GM12865 (cell line): ENCODE results near the gene SYCP2.

Experiments used
- DNase-seq: peaks from one replicate; pipeline ENCODE4 v3.0.0; 2010; ENCODE audit warnings: low read depth
- H3K4me3 ChIP-seq: 2 replicates; pipeline ENCODE4 v1.5.1; 2011; ENCODE audit warnings: mild to moderate bottlenecking, low read depth, low read length, control low read depth
- TF ChIP-seq, protein P1 (sequence below): IDR thresholded peaks from 2 replicates; pipeline ENCODE4 v1.5.1; 2011; ENCODE audit warnings: low read length, control low read depth, low read depth, inconsistent platforms; ENCODE audit not compliant: insufficient read depth; ENCODE audit errors: missing control alignments

SYCP2 gene

DNA sequence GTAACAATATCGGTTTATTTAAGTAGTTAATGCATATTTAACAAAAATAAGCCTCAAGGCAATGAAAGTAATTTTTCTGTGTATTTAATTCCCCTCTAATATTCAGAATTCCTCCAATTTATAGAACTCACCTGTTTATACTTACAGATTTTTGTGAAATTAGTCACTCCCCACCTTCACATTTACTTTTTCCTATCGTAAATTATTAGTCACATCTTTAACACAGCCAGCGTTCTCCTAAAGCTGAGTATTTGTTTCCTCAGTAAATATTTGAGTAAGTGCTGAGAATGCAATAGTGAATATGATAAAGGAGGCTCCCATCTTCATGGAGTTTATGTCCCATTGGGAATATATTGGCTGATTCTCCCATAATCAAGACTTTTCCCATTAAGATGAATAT lies 88.0 kb downstream of the SYCP2 start:
- no peak overlapping the region for H3K4me3 ChIP-seq
- no peak for DNase-seq
- TF ChIP-seq, protein P1, sequence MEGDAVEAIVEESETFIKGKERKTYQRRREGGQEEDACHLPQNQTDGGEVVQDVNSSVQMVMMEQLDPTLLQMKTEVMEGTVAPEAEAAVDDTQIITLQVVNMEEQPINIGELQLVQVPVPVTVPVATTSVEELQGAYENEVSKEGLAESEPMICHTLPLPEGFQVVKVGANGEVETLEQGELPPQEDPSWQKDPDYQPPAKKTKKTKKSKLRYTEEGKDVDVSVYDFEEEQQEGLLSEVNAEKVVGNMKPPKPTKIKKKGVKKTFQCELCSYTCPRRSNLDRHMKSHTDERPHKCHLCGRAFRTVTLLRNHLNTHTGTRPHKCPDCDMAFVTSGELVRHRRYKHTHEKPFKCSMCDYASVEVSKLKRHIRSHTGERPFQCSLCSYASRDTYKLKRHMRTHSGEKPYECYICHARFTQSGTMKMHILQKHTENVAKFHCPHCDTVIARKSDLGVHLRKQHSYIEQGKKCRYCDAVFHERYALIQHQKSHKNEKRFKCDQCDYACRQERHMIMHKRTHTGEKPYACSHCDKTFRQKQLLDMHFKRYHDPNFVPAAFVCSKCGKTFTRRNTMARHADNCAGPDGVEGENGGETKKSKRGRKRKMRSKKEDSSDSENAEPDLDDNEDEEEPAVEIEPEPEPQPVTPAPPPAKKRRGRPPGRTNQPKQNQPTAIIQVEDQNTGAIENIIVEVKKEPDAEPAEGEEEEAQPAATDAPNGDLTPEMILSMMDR, result no peak

DNA sequence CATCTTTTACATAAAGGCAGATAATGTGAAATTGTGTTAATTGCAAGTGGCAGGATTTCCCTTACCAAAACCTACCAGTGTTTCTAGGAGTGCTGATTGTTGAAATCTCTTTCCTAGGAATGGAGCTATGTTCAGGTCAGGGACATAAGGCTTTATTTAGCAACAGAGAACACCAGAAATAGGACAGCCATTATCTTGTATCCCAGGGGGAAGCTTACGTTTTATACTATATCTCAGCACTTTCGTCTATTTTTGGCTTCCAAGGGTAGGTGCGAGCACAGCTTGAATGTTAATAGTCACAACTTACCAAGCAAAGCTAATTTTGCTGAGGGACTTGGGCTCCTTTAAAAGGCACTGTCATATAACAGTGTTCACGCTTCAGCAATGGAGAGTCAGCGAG lies 94.0 kb downstream of the SYCP2 start:
- no peak for DNase-seq
- TF ChIP-seq, protein P1, result no peak
- no peak overlapping the region for H3K4me3 ChIP-seq

DNA sequence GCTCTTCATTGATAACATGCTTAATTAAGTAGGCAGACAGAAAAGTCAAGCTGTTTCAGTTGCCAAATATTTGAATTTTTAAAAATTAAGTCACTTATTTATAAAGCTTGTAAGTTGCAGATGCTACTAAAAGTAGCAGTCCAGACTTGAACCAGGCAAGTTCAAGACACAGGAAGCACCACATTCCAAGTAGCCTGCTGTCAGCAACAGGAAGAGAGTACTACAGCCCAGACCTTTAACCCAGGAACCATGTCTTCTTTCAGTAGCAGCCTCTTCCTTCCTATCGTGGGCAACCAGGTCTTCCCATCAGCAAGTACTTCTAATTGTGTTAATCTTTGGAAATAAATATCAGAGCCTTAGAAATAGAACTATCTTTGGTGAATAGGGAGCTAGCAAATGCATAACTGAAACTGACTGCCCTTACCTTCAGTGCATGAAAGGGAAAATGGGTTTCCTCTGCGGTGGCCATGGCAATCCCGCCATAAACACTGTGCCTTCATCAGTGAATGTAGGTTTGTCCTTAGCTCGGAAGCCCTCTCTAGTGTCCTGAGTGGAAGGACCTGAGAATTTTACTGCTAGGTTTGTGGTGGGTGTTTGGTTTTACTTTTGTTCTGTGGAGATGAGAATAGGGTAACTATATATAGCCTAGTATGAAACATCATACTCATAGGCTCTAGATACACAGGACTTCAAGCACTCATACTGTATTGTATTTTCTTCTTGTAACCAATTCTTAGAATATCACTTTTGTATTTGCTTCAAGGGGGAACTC lies 95.6 kb downstream of the SYCP2 start:
- TF ChIP-seq, protein P1, result no peak
- H3K4me3 ChIP-seq, result no peak overlapping the region; the same call in 1 of the 2 replicates
- peak; percentile 71 for DNase-seq

DNA sequence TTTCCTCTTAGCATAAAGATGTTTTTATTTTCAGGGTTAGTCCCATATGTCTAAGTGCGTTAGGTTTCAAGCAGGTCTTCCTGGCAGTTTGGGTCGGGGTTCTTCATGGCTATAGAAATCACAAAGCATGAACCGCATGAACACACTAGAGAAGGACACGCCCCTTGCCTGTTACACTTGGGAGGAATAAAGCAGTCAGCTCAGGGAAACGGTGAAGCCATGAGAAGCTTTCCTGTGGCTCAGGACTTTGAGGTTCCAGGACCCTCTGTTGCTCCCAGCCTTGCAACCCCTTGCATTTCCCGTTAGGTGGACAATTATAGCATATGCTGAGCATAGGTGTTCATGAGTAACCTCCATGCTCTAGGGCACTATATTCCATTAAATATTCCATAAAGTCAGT lies 96.7 kb downstream of the SYCP2 start:
- TF ChIP-seq, protein P1, result no peak
- no peak overlapping the region for H3K4me3 ChIP-seq
- DNase-seq, result no peak

DNA sequence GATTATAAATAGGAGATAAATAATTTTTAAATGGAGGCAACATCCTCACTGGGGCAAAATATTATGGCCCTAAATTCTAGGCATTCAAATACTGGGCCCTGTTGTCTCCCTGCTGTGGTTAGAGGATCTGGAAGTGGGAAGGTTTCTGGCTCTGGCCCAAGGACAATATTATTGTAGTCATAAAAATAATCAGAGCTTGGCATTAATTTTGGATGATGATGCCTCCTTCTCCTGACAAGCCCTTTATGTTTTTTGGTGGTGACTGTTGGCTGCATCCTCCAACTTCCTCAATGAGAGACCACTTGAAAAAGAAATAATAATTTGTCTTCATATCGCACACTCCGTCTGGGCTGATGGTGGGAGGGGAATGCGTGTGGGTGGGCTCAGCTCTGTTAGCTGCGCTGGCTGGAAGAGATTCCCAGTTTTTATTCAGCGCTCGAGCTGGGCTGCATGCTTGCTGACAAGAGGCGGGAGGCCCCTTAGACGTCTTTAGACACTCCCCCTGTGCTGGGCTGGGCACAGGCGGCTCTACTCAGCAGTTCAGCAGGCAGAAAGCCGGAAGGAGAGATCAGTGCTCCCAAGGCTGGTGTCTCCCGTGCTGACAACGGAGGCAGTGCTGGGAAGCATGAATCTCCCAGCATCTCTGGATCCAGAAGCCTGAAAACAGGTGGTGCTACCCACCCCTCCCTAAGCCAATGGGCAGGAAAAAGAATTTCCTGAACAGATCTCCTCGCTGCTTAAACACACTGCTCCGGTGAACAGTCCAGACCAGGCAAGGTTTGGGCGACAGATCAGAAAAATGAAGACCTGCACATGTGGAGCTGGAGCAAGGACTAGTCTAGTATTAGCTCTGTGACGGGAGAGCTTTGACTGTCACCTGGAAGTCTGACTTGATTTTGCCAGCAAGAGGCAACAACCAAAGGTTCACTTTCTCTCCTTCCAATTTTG lies 97.7 kb downstream of the SYCP2 start:
- TF ChIP-seq, protein P1, result no peak
- DNase-seq, result peak; percentile 26
- H3K4me3 ChIP-seq, result no peak overlapping the region; the same call in 1 of the 2 replicates

DNA sequence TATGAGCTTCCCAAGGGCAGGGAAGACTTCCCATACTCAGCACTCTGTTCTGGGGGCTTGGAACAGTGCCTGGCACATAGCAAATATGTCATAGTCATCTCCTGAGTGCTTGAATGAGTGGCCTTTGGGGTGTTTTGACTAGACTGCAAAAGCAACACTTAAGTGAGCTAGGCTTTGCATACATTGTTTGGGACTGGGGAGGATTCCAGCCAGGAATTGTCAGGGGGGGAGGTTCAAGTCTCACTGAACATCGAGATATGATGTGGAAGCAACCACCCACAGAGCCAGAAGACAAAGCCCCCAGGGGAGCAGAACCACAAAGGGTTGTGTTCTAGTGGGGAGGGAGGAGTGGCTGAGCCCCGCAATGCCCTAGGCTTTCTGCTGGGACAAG lies 98.4 kb downstream of the SYCP2 start:
- no peak for DNase-seq
- no peak overlapping the region for H3K4me3 ChIP-seq
- TF ChIP-seq, protein P1, result no peak
